Bronchial epithelial cell (primary cell): Measurements from ENCODE around the gene LYPD3. TPM values are rescaled to one million over a fixed set of nuclear protein-coding genes. Genes with fewer than 3 reads are reported as not detected.
"Not testable (repeated sequence)": the region's sequence is repeated elsewhere in the genome, so short reads cannot be mapped to it uniquely, and the experiment has no call there.

Source experiments
- DNase-seq: peaks from one replicate; pipeline ENCODE4 v3.0.0-alpha.2; 2010; ENCODE audit warnings: low read depth
- FAIRE-seq: peaks from 2 replicates; lab custom pipeline; 2011; peaks lifted over from hg19 to GRCh38; lab: Jason Lieb, UNC
- H3K27me3 ChIP-seq: 2 replicates; pipeline ENCODE4 v1.5.1; 2011; ENCODE audit warnings: low read length; ENCODE audit not compliant: control insufficient read depth, insufficient read depth
- H3K36me3 ChIP-seq: 2 replicates; pipeline ENCODE4 v1.5.1; 2011; ENCODE audit warnings: low read length; ENCODE audit not compliant: control insufficient read depth, insufficient read depth
- H3K4me3 ChIP-seq: 2 replicates; pipeline ENCODE4 v1.5.1; 2011; ENCODE audit warnings: mild to moderate bottlenecking, low read depth, low read length, control low read depth
- total RNA-seq: library from RNA; depleted of rRNA; stranded (reverse); fragments of >200 nt; gene quantifications from 2 replicates; pipeline ENCODE4 v1.2.1, GENCODE V29; 2014
- TF ChIP-seq, protein P1 (sequence below): IDR thresholded peaks from 2 replicates; pipeline ENCODE4 v1.5.1; 2011; ENCODE audit warnings: mild to moderate bottlenecking, moderate library complexity, low read length, control low read depth, inconsistent platforms; ENCODE audit not compliant: insufficient read depth, severe bottlenecking

LYPD3 gene
- 6.6 and 87.9 TPM in 2 replicates for total RNA-seq

DNA sequence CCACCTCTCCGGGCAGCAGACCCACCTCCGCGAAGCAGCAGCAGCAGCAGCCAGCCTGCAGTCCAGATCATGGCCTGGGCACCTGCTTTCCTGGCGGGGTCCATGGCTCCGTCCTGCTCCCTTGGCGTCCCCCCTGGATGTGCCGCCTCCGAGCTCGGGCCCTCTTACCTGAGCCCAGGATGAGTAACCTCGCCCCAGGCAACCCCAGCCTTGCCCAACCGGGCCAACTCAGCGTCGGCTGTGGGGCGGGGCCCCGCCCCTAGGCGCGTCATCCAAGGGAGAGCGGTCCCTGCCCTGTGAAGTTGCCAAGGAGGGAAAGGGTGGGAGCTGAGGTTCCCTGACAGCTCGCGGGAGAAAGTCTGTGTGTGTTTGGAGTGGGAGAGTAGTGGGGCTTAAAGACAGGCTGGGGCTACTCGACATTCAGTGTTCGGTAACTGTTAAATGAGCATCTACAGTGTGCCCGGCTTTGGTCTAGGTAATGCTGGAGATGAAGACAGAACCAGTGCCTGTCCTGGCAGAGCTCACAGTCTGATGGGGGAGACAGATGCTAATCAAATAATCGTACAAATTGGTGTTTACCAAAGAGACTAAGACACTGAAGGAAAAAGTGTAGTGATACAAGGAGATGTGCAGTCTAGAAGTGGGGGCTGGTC lies at the start of gene LYPD3:
TSS of gene LYPD3 (minus strand) at position 141 of the 653 bp plus-strand sequence. CDS start at position 104, 37 bp downstream.
- DNase-seq (peak; percentile 90), FAIRE-seq (no peak)

DNA sequence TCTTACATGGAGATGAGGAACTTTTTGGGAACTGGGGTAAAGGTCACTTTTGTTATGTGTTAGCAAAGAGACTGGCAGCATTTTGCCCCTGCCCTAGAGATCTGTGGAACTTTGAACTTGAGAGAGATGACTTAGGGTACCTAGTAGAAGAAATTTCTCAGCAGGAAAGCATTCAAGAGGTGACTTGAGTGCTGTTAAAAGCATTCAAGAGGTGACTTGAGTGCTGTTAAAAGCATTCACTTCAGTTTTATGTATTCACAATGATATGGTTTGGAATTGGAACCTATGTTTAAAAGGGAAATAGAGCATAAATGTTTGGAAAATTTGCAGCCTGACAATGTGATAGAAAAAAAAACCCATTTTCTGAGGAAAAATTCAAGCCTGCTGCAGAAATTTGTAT lies 47.0 kb upstream of the LYPD3 start:
- not testable (repeated sequence) for FAIRE-seq, H3K4me3 ChIP-seq, DNase-seq, H3K27me3 ChIP-seq
- peaks cover 17% of the 10 kb centered on the region for H3K36me3 ChIP-seq

More for the DNA sequence above, at the start of gene LYPD3:
- Histone ChIP-seq H3K27me3 (no peaks in the 10 kb centered on the region), H3K36me3 (peaks cover 4% of the 10 kb centered on the region), H3K4me3 (peak within 1 kb of the TSS; percentile 64)
- TF ChIP-seq, protein P1, sequence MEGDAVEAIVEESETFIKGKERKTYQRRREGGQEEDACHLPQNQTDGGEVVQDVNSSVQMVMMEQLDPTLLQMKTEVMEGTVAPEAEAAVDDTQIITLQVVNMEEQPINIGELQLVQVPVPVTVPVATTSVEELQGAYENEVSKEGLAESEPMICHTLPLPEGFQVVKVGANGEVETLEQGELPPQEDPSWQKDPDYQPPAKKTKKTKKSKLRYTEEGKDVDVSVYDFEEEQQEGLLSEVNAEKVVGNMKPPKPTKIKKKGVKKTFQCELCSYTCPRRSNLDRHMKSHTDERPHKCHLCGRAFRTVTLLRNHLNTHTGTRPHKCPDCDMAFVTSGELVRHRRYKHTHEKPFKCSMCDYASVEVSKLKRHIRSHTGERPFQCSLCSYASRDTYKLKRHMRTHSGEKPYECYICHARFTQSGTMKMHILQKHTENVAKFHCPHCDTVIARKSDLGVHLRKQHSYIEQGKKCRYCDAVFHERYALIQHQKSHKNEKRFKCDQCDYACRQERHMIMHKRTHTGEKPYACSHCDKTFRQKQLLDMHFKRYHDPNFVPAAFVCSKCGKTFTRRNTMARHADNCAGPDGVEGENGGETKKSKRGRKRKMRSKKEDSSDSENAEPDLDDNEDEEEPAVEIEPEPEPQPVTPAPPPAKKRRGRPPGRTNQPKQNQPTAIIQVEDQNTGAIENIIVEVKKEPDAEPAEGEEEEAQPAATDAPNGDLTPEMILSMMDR, result no peak

GRCh38 chr19:43511324-43511723 lies 45.9 kb upstream of the LYPD3 start:
- TF ChIP-seq, protein P1, result no peak
- Histone ChIP-seq H3K4me3 (no peak overlapping the region), H3K27me3 (no peaks in the 10 kb centered on the region), H3K36me3 (peaks cover 17% of the 10 kb centered on the region)
- DNase-seq, result no peak
- no peak for FAIRE-seq

- no peak for DNase-seq
- TF ChIP-seq, protein P1, result no peak
- no peak for FAIRE-seq
- Histone ChIP-seq H3K36me3 (peaks cover 17% of the 10 kb centered on the region), H3K4me3 (no peak overlapping the region), H3K27me3 (no peaks in the 10 kb centered on the region)
Measured at GRCh38 chr19:43510713-43511112, 45.3 kb upstream of the LYPD3 start.

GRCh38 chr19:43507880-43508279 lies 42.5 kb upstream of the LYPD3 start:
- TF ChIP-seq, protein P1, result no peak
- no peak overlapping the region for H3K4me3 ChIP-seq
- H3K27me3 ChIP-seq, result no peaks in the 10 kb centered on the region
- peaks cover 17% of the 10 kb centered on the region for H3K36me3 ChIP-seq
- FAIRE-seq (no peak), DNase-seq (no peak)

GRCh38 chr19:43506629-43507028 lies 41.2 kb upstream of the LYPD3 start:
- FAIRE-seq, result no peak
- peaks cover 22% of the 10 kb centered on the region for H3K36me3 ChIP-seq
- no peaks in the 10 kb centered on the region for H3K27me3 ChIP-seq
- TF ChIP-seq, protein P1, result no peak
- no peak for DNase-seq
- H3K4me3 ChIP-seq, result no peak overlapping the region
